MM.1S (cell line): ENCODE data around the gene HIVEP2.

ENCODE experiments used
- DNase-seq: peaks from one replicate; pipeline ENCODE4 v3.0.0-alpha.2; 2015
- H2AFZ ChIP-seq: fragments of 300-600 bp; sonication (generic); 2 replicates; pipeline ENCODE4 v1.6.0; 2016; ENCODE audit warnings: antibody characterized with exemption, low read length
- H3F3A ChIP-seq: fragments of 300-600 bp; sonication (generic); 2 replicates; pipeline ENCODE4 v1.6.1; 2016; ENCODE audit warnings: mild to moderate bottlenecking, antibody characterized with exemption, low read length, moderate library complexity, mixed read lengths; ENCODE audit not compliant: insufficient read depth
- H3K27ac ChIP-seq: fragments of 300-600 bp; sonication (generic); 2 replicates; pipeline ENCODE4 v1.5.1; 2016; ENCODE audit warnings: mild to moderate bottlenecking, low read length
- H3K27me3 ChIP-seq: fragments of 300-600 bp; sonication (generic); replicated peaks from 2 replicates; pipeline ENCODE4 v1.6.0; 2016; ENCODE audit warnings: low read length; ENCODE audit not compliant: insufficient read depth
- H3K36me3 ChIP-seq: fragments of 300-600 bp; sonication (generic); replicated peaks from 2 replicates; pipeline ENCODE4 v1.6.1; 2016; ENCODE audit warnings: mild to moderate bottlenecking, low read length, mixed read lengths; ENCODE audit not compliant: insufficient read depth
- H3K4me1 ChIP-seq: fragments of 300-600 bp; sonication (generic); 2 replicates; pipeline ENCODE4 v1.6.1; 2016; ENCODE audit warnings: low read length, mixed read lengths
- H3K4me2 ChIP-seq: fragments of 300-600 bp; sonication (generic); 2 replicates; pipeline ENCODE4 v1.6.0; 2016; ENCODE audit warnings: low read depth, low read length
- H3K4me3 ChIP-seq: fragments of 300-600 bp; sonication (generic); 2 replicates; pipeline ENCODE4 v1.5.1; 2016; ENCODE audit warnings: low read length, mixed read lengths
- H3K79me2 ChIP-seq: fragments of 300-600 bp; sonication (generic); 2 replicates; pipeline ENCODE4 v1.6.1; 2016; ENCODE audit warnings: mixed run types, low read length, mixed read lengths
- H3K9ac ChIP-seq: fragments of 300-600 bp; sonication (generic); 2 replicates; pipeline ENCODE4 v1.6.1; 2016; ENCODE audit warnings: low read length, mixed read lengths
- H3K9me2 ChIP-seq: fragments of 300-600 bp; sonication (generic); replicated peaks from 2 replicates; pipeline ENCODE4 v1.6.1; 2016; ENCODE audit warnings: mild to moderate bottlenecking, low read length, mixed read lengths; ENCODE audit not compliant: insufficient read depth
- H3K9me3 ChIP-seq: fragments of 300-600 bp; sonication (generic); replicated peaks from 2 replicates; pipeline ENCODE4 v1.6.1; 2016; ENCODE audit warnings: mild to moderate bottlenecking, low read length, mixed read lengths; ENCODE audit not compliant: insufficient read depth
- H4K20me1 ChIP-seq: fragments of 300-600 bp; sonication (generic); 2 replicates; pipeline ENCODE4 v1.6.1; 2016; ENCODE audit warnings: mild to moderate bottlenecking, low read length, moderate library complexity, mixed read lengths; ENCODE audit not compliant: insufficient read depth
- EZH2 ChIP-seq: fragments of 300-600 bp; sonication (generic); optimal IDR thresholded peaks from 2 replicates; pipeline ENCODE3; 2017; ENCODE audit warnings: low read depth, mild to moderate bottlenecking, antibody characterized with exemption, low read length, mixed read lengths
- EZH2phosphoT487 ChIP-seq: fragments of 300-600 bp; sonication (generic); IDR thresholded peaks from 2 replicates; pipeline ENCODE4 v1.6.1; 2018; ENCODE audit warnings: antibody characterized with exemption, low read length
- TF ChIP-seq, protein P1 (sequence below): fragments of 300-600 bp; sonication (generic); IDR thresholded peaks from 2 replicates; pipeline ENCODE4 v1.5.1; 2016; ENCODE audit warnings: antibody characterized with exemption, low read length, mixed read lengths

The HIVEP2 gene

GRCh38 chr6:142786476-142786875 lies 158.5 kb downstream of the HIVEP2 start:
- Histone ChIP-seq H3K9me3 (no peaks in the 10 kb centered on the region), H3K9ac (no peak overlapping the region), H3K4me1 (no peaks in the 10 kb centered on the region), H3K36me3 (no peaks in the 10 kb centered on the region), H3K9me2 (no peaks in the 10 kb centered on the region), H3K4me2 (no peak overlapping the region), H3K27ac (no peak overlapping the region), H3K79me2 (no peaks in the 10 kb centered on the region), H3K4me3 (no peak overlapping the region), H4K20me1 (no peaks in the 10 kb centered on the region), H2AFZ (no peak overlapping the region), H3F3A (no peaks in the 10 kb centered on the region), H3K27me3 (no peaks in the 10 kb centered on the region)
- TF ChIP-seq EZH2 (no peak), EZH2phosphoT487 (no peak)
- TF ChIP-seq, protein P1, sequence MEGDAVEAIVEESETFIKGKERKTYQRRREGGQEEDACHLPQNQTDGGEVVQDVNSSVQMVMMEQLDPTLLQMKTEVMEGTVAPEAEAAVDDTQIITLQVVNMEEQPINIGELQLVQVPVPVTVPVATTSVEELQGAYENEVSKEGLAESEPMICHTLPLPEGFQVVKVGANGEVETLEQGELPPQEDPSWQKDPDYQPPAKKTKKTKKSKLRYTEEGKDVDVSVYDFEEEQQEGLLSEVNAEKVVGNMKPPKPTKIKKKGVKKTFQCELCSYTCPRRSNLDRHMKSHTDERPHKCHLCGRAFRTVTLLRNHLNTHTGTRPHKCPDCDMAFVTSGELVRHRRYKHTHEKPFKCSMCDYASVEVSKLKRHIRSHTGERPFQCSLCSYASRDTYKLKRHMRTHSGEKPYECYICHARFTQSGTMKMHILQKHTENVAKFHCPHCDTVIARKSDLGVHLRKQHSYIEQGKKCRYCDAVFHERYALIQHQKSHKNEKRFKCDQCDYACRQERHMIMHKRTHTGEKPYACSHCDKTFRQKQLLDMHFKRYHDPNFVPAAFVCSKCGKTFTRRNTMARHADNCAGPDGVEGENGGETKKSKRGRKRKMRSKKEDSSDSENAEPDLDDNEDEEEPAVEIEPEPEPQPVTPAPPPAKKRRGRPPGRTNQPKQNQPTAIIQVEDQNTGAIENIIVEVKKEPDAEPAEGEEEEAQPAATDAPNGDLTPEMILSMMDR, result no peak
- DNase-seq, result no peak

GRCh38 chr6:142784344-142784743 lies 160.6 kb downstream of the HIVEP2 start:
- Histone ChIP-seq H3K4me1 (no peaks in the 10 kb centered on the region), H3K4me2 (no peak overlapping the region), H3K27ac (no peak overlapping the region), H3K9ac (no peak overlapping the region), H3K9me3 (no peaks in the 10 kb centered on the region), H3K27me3 (no peaks in the 10 kb centered on the region), H3F3A (no peaks in the 10 kb centered on the region), H3K79me2 (no peaks in the 10 kb centered on the region), H3K9me2 (no peaks in the 10 kb centered on the region), H4K20me1 (no peaks in the 10 kb centered on the region), H2AFZ (no peak overlapping the region), H3K36me3 (no peaks in the 10 kb centered on the region), H3K4me3 (no peak overlapping the region)
- no peak for DNase-seq
- TF ChIP-seq EZH2phosphoT487 (no peak), EZH2 (no peak)
- TF ChIP-seq, protein P1, result no peak

- no peak overlapping the region for H3K27ac ChIP-seq
- H3K36me3 ChIP-seq, result no peaks in the 10 kb centered on the region
- no peak overlapping the region for H3K9ac ChIP-seq
- TF ChIP-seq, protein P1, result no peak
- TF ChIP-seq EZH2 (no peak), EZH2phosphoT487 (no peak)
- H3K9me3 ChIP-seq, result no peaks in the 10 kb centered on the region
- no peaks in the 10 kb centered on the region for H4K20me1 ChIP-seq
- H3K27me3 ChIP-seq, result no peaks in the 10 kb centered on the region
- no peaks in the 10 kb centered on the region for H3K9me2 ChIP-seq
- no peaks in the 10 kb centered on the region for H3K79me2 ChIP-seq
- no peaks in the 10 kb centered on the region for H3F3A ChIP-seq
- H3K4me2 ChIP-seq, result no peak overlapping the region
- H3K4me3 ChIP-seq, result no peak overlapping the region
- DNase-seq, result no peak
- H3K4me1 ChIP-seq, result no peaks in the 10 kb centered on the region
- no peak overlapping the region for H2AFZ ChIP-seq
Measured at GRCh38 chr6:142783499-142783898, 161.5 kb downstream of the HIVEP2 start.
